Measurements from ENCODE around the gene COL11A1.

GRCh38 chr1:103063921-103064320, 44.4 kb downstream of the COL11A1 start:
- no peak for TF ChIP-seq ZNF660 (CRISPR knock-in tag; IDR thresholded peaks at IDR 0.05; ENCODE audit: borderline replicate concordance, low read depth)
- no peak for TF ChIP-seq TCF7L2 (IDR thresholded peaks at IDR 0.05; ENCODE audit: low read depth, low read length)
- TF ChIP-seq ZNF777 (CRISPR knock-in tag; IDR thresholded peaks at IDR 0.05) = no peak
- TF ChIP-seq ZNF138 (CRISPR knock-in tag; IDR thresholded peaks at IDR 0.05; ENCODE audit: low read depth) = no peak
- TF ChIP-seq ZNF724P (CRISPR knock-in tag; IDR thresholded peaks at IDR 0.05; ENCODE audit: borderline replicate concordance) = no peak
- no peak for TF ChIP-seq HNRNPUL1 (IDR thresholded peaks at IDR 0.05; ENCODE audit: low read depth, low read length)
- no peak for TF ChIP-seq RFX1 (IDR thresholded peaks at IDR 0.05)
- no peak for TF ChIP-seq CTCF (CRISPR knock-in tag; IDR thresholded peaks at IDR 0.05)
- TF ChIP-seq IKZF5 (CRISPR knock-in tag; IDR thresholded peaks at IDR 0.05) = no peak
- no peak for TF ChIP-seq NR2F1 (CRISPR knock-in tag; IDR thresholded peaks at IDR 0.05)
- no peak for TF ChIP-seq SIN3A (IDR thresholded peaks at IDR 0.05; ENCODE audit: borderline replicate concordance, low read depth, low read length)
- TF ChIP-seq NFE2L1 (CRISPR knock-in tag; IDR thresholded peaks at IDR 0.05; ENCODE audit: borderline replicate concordance) = no peak
- no peak for TF ChIP-seq POLR2AphosphoS5 (IDR thresholded peaks at IDR 0.05; ENCODE audit: low read depth, low read length)
- TF ChIP-seq ATAD3A (CRISPR knock-in tag; IDR thresholded peaks at IDR 0.05) = no peak
